ENCODE measurements around the gene SPSB1. TPM values are rescaled to one million over a fixed set of nuclear protein-coding genes. Genes with fewer than 3 reads are reported as not detected.

SPSB1 gene
- total and polyA plus RNA-seq, 2 experiments from 2014 or later = 4.6 to 5.4 TPM

DNA sequence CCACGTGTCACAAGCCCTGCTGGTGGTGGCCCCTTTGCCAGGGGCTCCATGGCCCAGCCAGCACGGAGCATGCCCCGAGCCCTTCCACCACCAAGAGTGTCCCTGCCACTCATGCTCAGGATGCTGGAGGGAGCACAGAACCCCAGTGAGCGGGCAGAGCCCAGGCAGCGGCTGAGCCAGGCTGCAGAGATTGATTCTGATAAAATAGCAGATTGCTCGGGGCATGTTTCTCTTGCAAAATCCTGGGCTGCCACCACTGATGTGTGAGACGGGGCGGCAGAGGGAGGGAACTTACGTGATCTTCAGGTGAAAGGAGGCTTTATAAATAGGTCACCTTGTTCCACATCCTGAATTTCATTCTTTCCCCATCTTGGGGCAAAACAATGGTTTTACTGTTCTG, 53.2 kb downstream of the SPSB1 start:
- no peaks in the 10 kb centered on the region for H3K4me1 ChIP-seq (ENCODE audit: low read depth)
- H3K27ac ChIP-seq = no peak overlapping the region
- DNase-seq (ENCODE audit: low read depth in 1 of 2, low spot score in 1 of 2) = no peak
- no peaks in the 10 kb centered on the region for H3K9me3 ChIP-seq (ENCODE audit: low read depth)
- no peaks in the 10 kb centered on the region for H3K36me3 ChIP-seq
- TF ChIP-seq, protein P1, sequence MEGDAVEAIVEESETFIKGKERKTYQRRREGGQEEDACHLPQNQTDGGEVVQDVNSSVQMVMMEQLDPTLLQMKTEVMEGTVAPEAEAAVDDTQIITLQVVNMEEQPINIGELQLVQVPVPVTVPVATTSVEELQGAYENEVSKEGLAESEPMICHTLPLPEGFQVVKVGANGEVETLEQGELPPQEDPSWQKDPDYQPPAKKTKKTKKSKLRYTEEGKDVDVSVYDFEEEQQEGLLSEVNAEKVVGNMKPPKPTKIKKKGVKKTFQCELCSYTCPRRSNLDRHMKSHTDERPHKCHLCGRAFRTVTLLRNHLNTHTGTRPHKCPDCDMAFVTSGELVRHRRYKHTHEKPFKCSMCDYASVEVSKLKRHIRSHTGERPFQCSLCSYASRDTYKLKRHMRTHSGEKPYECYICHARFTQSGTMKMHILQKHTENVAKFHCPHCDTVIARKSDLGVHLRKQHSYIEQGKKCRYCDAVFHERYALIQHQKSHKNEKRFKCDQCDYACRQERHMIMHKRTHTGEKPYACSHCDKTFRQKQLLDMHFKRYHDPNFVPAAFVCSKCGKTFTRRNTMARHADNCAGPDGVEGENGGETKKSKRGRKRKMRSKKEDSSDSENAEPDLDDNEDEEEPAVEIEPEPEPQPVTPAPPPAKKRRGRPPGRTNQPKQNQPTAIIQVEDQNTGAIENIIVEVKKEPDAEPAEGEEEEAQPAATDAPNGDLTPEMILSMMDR (IDR thresholded peaks at IDR 0.05; ENCODE audit: low read depth, low read length) = no peak
- no peaks in the 10 kb centered on the region for H3K27me3 ChIP-seq
- no peak overlapping the region for H3K4me3 ChIP-seq

DNA sequence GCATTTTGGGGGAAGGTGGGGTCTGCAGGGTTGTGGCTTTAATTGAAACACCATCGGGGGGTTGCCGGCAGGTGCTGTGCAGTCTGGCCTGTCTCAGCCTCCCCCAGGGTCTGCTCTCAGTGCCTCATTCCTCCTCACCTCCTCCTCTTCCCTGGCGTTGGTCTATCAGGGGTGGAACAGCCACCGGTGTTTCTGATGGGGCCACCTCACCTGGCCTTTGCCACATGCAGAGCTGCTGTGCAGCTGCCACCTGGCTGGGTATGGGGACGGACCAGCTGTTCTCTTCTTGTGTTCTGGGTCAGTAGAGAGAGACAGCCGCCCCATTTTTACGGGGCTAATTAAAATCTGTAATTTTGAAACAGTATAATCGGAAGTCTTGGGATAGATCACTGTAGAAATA, 53.9 kb downstream of the SPSB1 start:
- Histone ChIP-seq H3K27me3 (no peaks in the 10 kb centered on the region), H3K4me3 (no peak overlapping the region), H3K27ac (no peak overlapping the region), H3K4me1 (ENCODE audit: low read depth) (no peaks in the 10 kb centered on the region), H3K36me3 (no peaks in the 10 kb centered on the region), H3K9me3 (ENCODE audit: low read depth) (no peaks in the 10 kb centered on the region)
- no peak for DNase-seq (ENCODE audit: low read depth in 1 of 2, low spot score in 1 of 2)
- TF ChIP-seq, protein P1 (IDR thresholded peaks at IDR 0.05; ENCODE audit: low read depth, low read length) = no peak

DNA sequence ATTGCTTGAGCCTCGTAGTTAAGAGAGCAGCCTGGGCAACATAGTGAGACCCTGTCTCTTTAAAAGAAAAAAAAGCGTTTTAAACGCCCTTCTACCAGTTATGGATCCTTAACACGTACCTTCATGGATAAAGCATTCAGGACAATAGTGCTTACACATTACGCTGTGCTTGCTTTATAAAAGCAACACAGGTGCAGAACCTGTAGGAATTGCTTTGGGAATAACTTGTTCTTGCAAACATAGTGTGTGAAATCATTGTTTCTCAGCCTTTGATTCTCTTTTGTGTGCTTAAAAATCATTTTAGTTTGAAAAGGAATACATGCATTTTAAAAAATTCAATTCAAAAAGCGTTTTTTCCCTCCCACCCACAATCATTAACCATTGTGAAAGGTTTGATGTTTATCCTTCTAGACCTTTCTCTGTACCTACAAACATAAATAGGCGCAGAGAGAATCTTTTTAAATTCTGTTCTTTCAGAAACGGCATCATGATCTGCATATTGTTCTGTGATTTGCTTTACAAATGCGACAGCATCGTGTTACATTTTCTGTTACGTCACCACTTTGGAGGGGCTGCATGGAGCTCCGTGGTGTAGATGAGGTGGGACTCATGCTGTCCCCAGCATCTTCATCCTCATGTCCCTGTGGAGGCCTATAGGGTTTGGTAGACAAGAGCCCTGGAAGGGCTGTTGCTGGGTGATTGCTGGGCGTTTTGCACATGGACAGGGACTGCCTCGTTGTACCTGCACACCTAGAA, 54.6 kb downstream of the SPSB1 start:
- Histone ChIP-seq H3K27me3 (no peaks in the 10 kb centered on the region), H3K4me3 (no peak overlapping the region), H3K9me3 (ENCODE audit: low read depth) (no peaks in the 10 kb centered on the region), H3K4me1 (ENCODE audit: low read depth) (peaks cover 5% of the 10 kb centered on the region), H3K36me3 (no peaks in the 10 kb centered on the region), H3K27ac (no peak overlapping the region)
- DNase-seq (ENCODE audit: low read depth in 1 of 2, low spot score in 1 of 2) = no peak
- TF ChIP-seq, protein P1 (IDR thresholded peaks at IDR 0.05; ENCODE audit: low read depth, low read length) = no peak

DNA sequence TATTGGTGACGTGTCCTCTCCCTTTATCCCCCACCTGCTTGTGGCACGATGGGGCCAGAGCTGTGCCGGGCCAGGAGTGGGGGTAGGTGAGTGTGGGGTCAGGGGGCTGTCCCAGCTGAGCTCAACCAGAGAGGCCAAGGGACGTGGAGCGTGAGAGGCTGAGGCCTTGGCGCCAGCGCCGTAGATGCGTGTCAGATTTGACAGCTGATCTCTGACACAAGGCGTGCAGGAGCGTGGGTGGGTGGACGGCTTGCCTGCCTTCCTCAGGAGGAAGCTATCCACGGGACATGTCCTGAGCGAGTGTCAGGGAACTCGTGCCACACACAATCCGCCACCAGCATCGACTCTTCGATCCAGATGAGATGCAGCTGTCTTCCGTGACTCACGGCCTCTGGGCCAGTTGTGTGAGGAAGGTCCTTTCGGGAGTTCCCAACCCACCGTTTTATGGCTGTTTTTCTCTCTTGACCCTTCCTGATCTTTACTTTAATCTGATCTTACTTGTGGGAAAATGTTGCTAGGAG, 56.7 kb downstream of the SPSB1 start:
- Histone ChIP-seq H3K36me3 (no peaks in the 10 kb centered on the region), H3K4me3 (no peak overlapping the region), H3K4me1 (ENCODE audit: low read depth) (peaks cover 6% of the 10 kb centered on the region), H3K9me3 (ENCODE audit: low read depth) (no peaks in the 10 kb centered on the region), H3K27ac (no peak overlapping the region), H3K27me3 (no peaks in the 10 kb centered on the region)
- TF ChIP-seq, protein P1 (IDR thresholded peaks at IDR 0.05; ENCODE audit: low read depth, low read length) = no peak
- DNase-seq (ENCODE audit: low read depth in 1 of 2, low spot score in 1 of 2) = no peak

DNA sequence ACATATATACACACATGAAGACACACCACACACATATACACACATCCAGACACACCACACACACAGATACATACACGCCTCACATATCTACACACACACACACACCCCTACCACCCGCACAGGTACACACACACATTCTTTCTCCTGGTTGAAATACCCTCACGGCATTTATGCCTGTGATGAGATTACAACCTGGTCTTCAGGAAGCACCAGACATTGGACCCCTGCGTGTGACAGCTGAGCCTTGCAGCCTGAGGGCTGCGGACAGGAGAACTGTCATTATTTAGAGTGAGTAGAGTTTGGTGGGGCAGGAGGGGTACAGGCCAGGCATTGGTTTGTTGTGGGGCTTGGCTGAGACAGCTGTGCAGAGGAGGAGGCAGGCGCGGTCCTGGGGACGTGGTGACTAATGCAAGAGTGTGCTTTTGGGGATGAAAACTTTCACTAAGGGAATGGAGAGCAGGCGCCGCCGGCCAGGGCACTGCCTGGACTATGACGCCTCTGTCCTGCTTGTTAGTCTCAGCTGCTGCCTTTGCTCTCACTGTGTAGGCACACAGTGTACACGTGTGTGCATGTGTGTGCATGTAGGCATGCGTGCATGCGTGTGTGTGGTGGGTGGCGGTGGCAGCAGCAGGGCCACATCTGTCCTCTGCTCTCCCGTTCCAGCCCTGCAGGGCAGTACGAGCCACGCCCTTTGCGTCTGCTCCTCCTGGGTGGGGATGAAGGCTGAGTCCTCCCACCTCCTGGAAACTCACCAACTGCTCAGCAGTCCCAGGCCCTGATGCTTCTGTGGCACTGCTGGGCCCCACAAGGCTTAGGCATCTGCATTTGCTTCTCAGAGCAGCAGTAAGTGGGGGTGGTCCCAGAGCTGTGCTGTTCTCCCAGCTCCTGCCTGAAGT, 57.6 kb downstream of the SPSB1 start:
- Histone ChIP-seq H3K27me3 (no peaks in the 10 kb centered on the region), H3K36me3 (no peaks in the 10 kb centered on the region), H3K4me3 (no peak overlapping the region), H3K27ac (no peak overlapping the region), H3K9me3 (ENCODE audit: low read depth) (no peaks in the 10 kb centered on the region), H3K4me1 (ENCODE audit: low read depth) (peaks cover 6% of the 10 kb centered on the region)
- TF ChIP-seq, protein P1 (IDR thresholded peaks at IDR 0.05; ENCODE audit: low read depth, low read length) = no peak
- DNase-seq (ENCODE audit: low read depth in 1 of 2, low spot score in 1 of 2) = peak in 1 of 2 donors; percentile 40

Measured in cardiac muscle cell (in vitro differentiated cells and primary cell).